Stimulated activated CD8-positive, alpha-beta memory T cell treated with anti-CD3 and anti-CD28 coated beads, Interleukin-4, amount 100 ng/mL, for 4 hours (primary cell): ENCODE data around the gene LRRC45.
A peak's percentile ranks its signal among the peaks of the same experiment; 100 is the strongest.

Experiments used
- DNase-seq, 2 donors: peaks; one replicate each; pipeline ENCODE4 v3.0.0-alpha.2; 2020; ENCODE audit warnings: low read depth in 2 of 2, low spot score in 1 of 2

Gene LRRC45

GRCh38 chr17:82061047-82061925 is 38.2 kb downstream of the LRRC45 start:
- no peak for DNase-seq

DNA sequence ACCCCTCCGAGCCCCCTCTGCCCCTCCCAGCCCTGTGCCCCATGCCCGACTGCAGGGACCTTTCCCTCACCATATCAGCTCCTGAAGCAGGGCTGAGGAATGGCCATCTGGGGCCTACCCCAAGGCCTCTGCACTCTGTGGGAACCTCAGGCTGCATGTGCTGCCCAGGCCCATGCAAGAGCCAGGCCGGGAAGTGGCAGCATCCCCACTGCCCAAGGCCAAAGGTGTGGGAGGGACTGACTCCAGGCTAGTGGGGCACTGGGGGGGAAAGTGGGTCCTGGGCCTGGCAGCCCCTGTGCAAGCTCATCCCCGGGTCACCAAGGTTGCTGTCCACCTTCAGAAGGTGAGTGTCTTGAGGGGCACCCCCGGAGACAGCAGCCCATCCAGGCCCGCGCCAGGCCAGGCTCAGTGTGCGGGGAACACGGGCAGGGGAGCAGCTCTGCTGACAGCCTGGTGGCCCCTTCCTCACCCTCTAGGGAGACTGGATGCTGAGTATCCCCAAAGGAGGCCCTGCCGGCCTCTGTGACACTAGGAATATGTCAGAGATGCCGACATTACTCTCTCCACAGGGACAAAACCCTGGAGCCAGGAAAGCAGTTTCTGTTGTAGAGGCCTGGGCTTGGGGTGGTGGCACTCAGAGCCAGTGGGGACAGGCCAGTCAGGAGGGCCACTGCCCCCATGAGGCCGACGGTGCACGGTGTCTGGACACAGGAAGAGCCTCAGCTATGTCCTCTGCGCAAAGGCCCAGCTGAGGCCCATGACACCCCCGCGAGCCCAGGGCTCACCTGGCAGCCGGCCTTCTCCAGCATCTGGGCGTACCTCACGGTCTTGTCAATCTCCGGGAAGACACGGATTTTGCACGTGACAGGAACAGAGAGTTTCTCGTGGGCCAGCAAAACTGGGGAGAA is 39.2 kb downstream of the LRRC45 start:
- DNase-seq = no peak

GRCh38 chr17:82062984-82063368 is 39.9 kb downstream of the LRRC45 start:
- no peak for DNase-seq

GRCh38 chr17:82063424-82064415 is 40.6 kb downstream of the LRRC45 start:
- DNase-seq = no peak

DNA sequence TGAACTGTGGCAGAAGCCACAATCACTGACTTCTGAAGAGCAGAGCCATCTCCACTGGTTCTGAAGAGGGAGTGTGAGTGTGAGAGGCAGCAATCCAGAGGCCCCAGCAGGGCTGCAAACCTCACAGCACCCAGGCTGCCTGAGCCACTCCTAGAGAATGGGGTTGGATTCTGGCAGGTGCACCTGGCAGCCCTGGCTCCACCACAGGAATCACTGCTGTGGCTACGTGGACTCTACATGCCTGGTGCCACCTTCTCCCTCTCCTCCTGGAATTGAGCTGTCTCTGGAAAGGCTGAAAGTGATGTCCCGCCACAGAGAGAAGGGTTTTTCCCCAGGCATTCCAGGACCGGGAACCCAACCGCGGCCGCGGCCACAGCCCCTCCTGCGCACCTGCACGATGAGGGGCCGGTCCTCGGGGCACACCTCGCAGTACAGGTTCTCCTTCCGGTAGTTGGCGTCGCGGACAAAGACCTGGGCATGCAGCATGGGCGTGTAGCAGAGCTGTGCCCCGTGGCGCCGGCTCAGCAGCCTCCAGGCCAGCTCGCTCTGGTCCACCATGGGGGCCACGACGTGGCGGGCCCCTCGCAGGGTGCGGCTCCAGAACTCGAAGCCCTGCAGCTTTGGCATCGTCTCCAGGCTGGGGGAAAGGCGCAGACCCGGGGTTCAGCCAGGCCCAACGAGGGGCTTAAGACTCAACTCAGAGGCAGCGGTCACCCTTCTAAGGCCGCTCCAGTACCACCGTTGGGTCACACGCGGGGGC is 41.5 kb downstream of the LRRC45 start:
- DNase-seq = no peak

- no peak for DNase-seq
Observed at GRCh38 chr17:82065193-82065637, 42.1 kb downstream of the LRRC45 start.

DNA sequence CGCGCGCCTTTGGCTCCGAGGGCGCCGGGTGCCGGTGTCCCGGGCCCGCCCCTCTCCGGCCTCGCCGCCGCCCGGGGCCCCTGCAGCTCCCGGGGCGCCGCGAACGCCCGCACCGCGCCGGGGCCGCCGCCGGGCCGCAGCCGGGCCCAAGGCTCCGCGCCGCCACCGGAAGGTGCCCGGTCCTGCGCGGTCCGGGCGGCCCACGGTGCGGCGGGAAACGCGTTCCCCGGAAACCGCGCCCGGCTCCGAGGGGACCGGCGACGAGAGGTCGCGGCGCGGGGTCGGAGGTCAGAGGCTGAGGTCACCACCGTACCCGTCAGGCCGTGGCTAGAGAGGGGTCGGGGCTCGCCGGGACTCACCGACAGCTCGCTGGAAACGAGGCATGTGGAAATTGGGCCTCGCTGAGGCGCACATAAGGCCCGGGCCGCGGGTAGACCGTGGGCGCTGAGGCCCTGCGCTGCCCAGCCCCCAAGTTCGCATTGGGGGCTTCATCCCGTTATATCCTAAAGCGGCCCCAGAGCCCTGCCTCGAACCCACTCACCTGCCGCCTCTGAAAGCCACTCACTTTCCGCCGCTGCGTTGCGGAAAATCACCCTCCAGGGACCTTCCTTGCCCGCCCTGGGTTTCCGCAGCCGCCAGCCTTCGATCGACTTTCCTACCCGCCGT is 42.7 kb downstream of the LRRC45 start, which contains the start of gene DUS1L:
Gene DUS1L, minus strand, starts transcription at position 167 of the 666 bp plus-strand sequence. CDS start 745 bp downstream, outside the sequence.
- DNase-seq = peak; percentile 35 to 50

GRCh38 chr17:82070611-82071010 is 47.5 kb downstream of the LRRC45 start:
- no peak for DNase-seq

DNA sequence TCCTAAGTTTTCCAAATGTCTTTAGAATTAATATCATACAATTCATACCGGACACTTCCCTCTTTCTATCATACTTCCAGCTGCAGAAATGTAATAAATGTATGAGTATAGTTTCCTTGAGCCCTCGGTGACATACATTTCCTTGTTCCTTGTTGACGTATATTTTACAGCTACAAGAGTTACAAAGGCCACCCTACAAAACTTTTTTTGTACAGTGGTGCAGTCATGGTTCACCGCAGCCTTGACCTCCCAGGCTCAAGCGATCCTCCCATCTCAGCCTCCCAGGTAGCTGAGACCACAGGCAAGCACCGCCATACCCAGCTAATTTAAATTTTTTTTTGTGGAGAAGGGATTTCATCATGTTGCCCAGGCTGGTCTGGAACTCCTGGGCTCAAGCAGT is 49.7 kb downstream of the LRRC45 start:
- no peak for DNase-seq

- DNase-seq = no peak
Observed at GRCh38 chr17:82073446-82073845, 50.3 kb downstream of the LRRC45 start.

DNA sequence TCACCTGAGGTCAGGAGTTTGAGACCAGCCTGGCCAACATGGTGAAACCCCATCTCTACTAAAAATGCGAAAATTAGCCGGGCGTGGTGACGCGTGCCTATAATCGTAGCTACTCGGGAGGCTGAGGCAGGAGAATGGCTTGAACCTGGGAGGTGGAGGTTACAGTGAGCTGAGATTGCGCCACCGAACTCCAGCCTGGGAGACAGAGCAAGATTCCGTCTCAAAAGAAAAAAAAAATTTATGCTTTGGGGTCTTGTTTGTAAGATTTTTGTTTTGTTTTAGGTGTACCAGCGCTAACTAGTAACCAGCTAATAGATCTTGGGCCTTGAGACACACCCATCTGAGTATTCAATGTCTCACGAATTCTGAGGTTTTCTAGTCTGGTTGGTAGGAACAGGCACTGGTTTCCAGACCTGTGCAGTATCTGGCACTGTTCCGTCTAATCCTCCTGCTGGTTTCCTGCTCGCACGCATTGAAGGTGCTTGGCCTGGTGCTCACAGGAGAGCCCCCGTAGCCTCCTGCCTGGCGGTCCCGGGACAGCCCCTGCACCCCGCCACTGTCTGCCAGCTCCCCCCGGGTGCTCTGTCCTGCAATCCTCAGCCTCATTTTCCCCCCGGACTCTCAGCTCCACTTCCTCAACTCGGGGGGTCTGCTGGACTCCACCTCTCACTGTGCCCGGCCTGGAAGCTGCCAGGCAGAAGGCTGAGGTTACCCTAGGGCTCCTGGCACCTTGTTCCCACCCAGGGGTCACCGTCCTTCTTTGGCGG is 53.1 kb downstream of the LRRC45 start:
- DNase-seq = no peak

GRCh38 chr17:82076785-82077591 is 53.9 kb downstream of the LRRC45 start:
- no peak for DNase-seq

GRCh38 chr17:82077617-82078358 is 54.7 kb downstream of the LRRC45 start:
- DNase-seq = no peak

- no peak for DNase-seq
Observed at GRCh38 chr17:82078433-82078832, 55.3 kb downstream of the LRRC45 start.

DNA sequence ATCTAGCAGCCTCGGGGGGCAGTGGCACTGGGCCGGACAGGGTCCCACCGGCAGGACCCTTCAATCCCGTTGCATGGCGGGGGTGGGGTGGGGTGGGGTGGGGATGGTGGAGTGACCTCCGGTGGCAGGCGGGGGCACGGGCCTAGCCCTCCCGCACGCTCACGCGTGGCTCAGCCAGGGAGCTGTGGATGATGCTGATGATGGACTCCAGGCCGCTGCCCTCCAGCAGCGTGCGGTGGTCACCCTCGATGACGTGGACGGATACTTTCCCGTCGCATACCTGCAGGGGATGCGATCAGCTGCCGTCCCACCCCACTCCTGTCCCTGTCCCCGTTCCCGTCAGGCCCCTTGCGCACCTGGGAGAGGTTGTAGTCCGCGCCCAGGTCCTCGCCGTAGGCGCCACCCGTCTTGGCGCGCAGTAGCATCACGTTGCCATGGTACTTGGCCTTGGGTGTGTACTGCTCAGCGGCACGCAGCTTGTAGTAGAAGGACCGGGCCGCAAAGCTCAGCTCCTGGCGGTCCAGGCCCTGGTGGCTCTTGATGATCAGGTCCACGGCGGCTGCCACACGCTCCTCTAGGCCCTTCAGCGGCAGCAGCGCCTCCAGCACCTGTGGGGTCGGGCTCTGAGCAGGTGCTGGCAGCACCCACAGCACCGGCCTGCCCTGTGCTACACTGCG is 56.0 kb downstream of the LRRC45 start:
- DNase-seq = no peak

DNA sequence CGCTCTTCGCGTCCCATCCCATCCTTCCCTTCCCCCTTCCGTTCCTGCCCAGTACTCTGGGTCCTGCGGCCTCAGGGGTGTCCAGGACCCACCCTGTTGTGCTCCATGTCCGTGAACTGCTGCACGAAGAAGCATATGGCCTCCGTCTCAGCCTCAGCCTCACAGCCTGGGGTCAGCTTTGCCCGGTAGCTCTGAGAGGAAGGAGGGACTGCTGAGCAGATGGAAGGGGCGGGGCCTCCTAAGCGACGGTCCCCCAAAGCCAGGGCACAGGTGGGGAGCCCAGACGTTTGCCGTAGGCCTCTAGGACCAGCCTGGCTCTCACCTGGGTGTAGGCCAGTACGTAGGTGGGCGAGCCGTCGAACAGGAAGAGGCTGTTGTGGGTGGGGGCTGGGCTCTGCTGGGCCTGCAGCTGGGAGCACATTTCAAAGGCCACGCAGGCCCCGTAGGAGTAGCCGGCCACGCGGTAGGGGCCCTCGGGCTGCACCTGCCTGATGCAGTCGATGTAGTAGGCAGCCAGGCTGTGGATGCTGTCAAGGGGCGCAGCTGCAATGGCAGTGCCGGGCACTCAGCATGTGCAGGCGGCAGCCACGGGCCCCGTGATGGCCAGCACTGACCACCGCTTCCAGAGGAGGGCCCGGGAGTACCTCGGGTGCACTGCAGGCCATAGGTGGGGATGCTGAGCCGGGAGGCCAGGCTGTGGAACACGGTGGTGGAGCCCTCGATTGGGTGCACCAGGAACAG is 57.1 kb downstream of the LRRC45 start:
- DNase-seq = no peak
